PC-9 (cell line): ENCODE results near the gene PIGX. TPM values are rescaled to one million over a fixed set of nuclear protein-coding genes. Genes with fewer than 3 reads are reported as not detected.

Source experiments
- BruUV-seq: library from RNA; stranded (reverse); fragments of 400-500 nt; replicated peaks from 2 replicates; lab custom pipeline; 2021; lab: Mats Ljungman, UMichigan
- CTCF ChIA-PET: fragments of 300-600 bp; sonication (Branson Sonifier 250); formaldehyde crosslinking; loops from one replicate; lab custom pipeline; 2022; ENCODE audit warnings: antibody characterized with exemption; lab: Charles Lee
- POLR2A ChIA-PET: fragments of 300-600 bp; sonication (Branson Sonifier 250); formaldehyde crosslinking; loops from one replicate; lab custom pipeline; 2022; ENCODE audit warnings: antibody characterized with exemption; ENCODE audit not compliant: unreplicated experiment; lab: Charles Lee
- DNase-seq, 2 experiments: peaks; one replicate each; pipeline versions ENCODE4 v3.0.0 to v3.0.0-alpha.2; 2015 to 2022; ENCODE audit warnings: mixed read lengths in 1 of 2
- H2AFZ ChIP-seq: fragments of 200-600 bp; sonication (generic); 2 replicates; pipeline ENCODE4 v1.8.1; 2017; ENCODE audit warnings: antibody characterized with exemption
- H3F3A ChIP-seq: fragments of 200-600 bp; sonication (generic); 2 replicates; pipeline ENCODE4 v1.8.1; 2017; ENCODE audit warnings: antibody characterized with exemption, mild to moderate bottlenecking, low read depth; ENCODE audit not compliant: insufficient read depth
- H3K27ac ChIP-seq: fragments of 200-600 bp; sonication (generic); 2 replicates; pipeline ENCODE4 v1.6.1; 2016; ENCODE audit warnings: mixed run types
- H3K27me3 ChIP-seq: fragments of 200-600 bp; sonication (generic); 2 replicates; pipeline ENCODE4 v1.6.1; 2016; ENCODE audit warnings: low read depth, mixed run types; ENCODE audit not compliant: insufficient read depth
- H3K36me3 ChIP-seq: fragments of 200-600 bp; sonication (generic); 2 replicates; pipeline ENCODE4 v1.6.1; 2016; ENCODE audit warnings: low read depth, mixed run types
- H3K4me1 ChIP-seq: fragments of 200-600 bp; sonication (generic); replicated peaks from 2 replicates; pipeline ENCODE4 v1.6.1; 2016; ENCODE audit warnings: mixed run types; ENCODE audit not compliant: insufficient read depth
- H3K4me2 ChIP-seq: fragments of 200-600 bp; sonication (generic); 2 replicates; pipeline ENCODE4 v1.6.1; 2017; ENCODE audit warnings: mixed run types
- H3K4me3 ChIP-seq: fragments of 200-600 bp; sonication (generic); 2 replicates; pipeline ENCODE4 v1.6.1; 2016; ENCODE audit warnings: mixed run types
- H3K79me2 ChIP-seq: fragments of 200-600 bp; sonication (generic); 2 replicates; pipeline ENCODE4 v1.6.1; 2017; ENCODE audit warnings: low read depth, mixed run types
- H3K9me2 ChIP-seq: fragments of 200-600 bp; sonication (generic); 2 replicates; pipeline ENCODE4 v1.8.1; 2017; ENCODE audit warnings: mild to moderate bottlenecking; ENCODE audit not compliant: insufficient read depth
- H3K9me3 ChIP-seq: fragments of 200-600 bp; sonication (generic); 2 replicates; pipeline ENCODE4 v1.8.1; 2016; ENCODE audit warnings: low read depth; ENCODE audit not compliant: insufficient read depth
- H4K20me1 ChIP-seq: fragments of 200-600 bp; sonication (generic); 2 replicates; pipeline ENCODE4 v1.8.1; 2017; ENCODE audit not compliant: insufficient read depth
- EZH2 ChIP-seq: fragments of 200-600 bp; sonication (generic); IDR thresholded peaks from 2 replicates; pipeline ENCODE4 v1.8.0; 2017; ENCODE audit warnings: antibody characterized with exemption, low read depth
- intact Hi-C: fragments of 100-400 bp; cut with micrococcal nuclease; formaldehyde crosslinking; loops from one replicate; pipeline ENCODE4 v1.10.0; 2022; ENCODE audit not compliant: unreplicated experiment
- total RNA-seq: library from RNA; stranded (reverse); gene quantifications from 2 replicates; pipeline ENCODE4 v1.2.3, GENCODE V29; 2021
- TF ChIP-seq, protein P1 (sequence below): fragments of 200-600 bp; sonication (generic); conservative IDR thresholded peaks from 2 replicates; pipeline ENCODE4 v1.6.1; 2017; ENCODE audit warnings: mixed run types, antibody characterized with exemption, mild to moderate bottlenecking, moderate library complexity

The PIGX gene
- total RNA-seq, 1 experiment from 2014 or later, result 47.6 TPM

DNA sequence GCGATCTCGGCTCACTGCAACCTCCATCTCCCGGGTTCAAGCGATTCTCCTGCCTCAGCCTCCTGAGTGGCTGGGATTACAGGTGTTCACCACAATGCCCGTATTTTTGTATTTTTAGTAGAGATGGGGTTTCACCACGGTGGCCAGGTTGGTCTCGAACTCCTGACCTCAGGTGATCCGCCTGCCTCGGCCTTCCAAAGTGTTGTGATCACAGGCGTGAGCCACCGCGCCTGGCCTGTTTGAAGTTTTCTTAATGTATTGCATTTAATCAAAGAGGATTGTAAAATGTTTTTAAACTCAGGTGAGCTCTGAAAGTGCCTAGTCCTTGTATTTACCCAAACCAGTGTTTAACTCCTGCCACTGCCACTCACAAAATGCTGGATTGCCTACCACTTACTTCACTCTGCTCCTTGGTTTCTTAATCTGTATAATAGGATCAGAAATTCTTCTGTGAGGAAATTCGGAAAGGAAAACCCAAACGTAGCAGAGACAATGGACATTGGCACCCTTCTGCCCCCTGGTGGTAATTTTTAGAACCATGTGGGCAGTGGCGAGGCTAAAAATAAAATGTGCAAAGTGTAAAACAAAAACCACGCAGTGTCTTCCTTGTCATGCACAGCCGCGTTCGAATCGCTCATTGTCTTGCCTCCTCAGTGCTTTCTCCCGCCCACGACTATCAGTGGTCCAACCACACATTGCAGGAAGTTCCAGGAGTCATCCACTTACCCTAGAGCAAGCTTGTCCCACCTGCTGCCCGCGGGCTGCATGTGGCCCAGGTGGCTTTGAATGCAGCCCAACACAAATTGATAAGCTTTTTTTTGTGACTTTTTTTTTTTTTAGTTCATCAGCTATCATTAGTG lies 27.4 kb upstream of the PIGX start:
- Histone ChIP-seq H3K79me2 (no peaks in the 10 kb centered on the region), H3K27ac (no peak overlapping the region), H3F3A (peaks cover 6% of the 10 kb centered on the region; the same call in 1 of the 2 replicates), H3K4me3 (no peak overlapping the region), H3K9me3 (peaks cover 7% of the 10 kb centered on the region; the same call in 1 of the 2 replicates), H3K27me3 (no peaks in the 10 kb centered on the region), H3K9me2 (no peaks in the 10 kb centered on the region), H3K36me3 (no peaks in the 10 kb centered on the region), H2AFZ (0 out of 2 replicates have a peak overlapping the region, but pooled peaks have one; percentile 29), H3K4me2 (peak overlapping the region; percentile 37), H4K20me1 (no peaks in the 10 kb centered on the region), H3K4me1 (0 out of 2 replicates have a peak, but pooled peaks cover 9% of the 10 kb centered on the region)
- POLR2A ChIA-PET, result interaction anchor here (0.6 kb wide), 2 partner anchors 52 to 200 kb away, joined by 3 to 5 read pairs; no protein-coding TSS in a partner anchor
- intact Hi-C loops, result loop anchor here (1.0 to 10.0 kb wide), 4 partner anchors 75 to 260 kb away; partner anchors contain the start of gene NCBP2
- DNase-seq, result peak; percentile 45 to 69
- no peak for TF ChIP-seq EZH2
- TF ChIP-seq, protein P1, sequence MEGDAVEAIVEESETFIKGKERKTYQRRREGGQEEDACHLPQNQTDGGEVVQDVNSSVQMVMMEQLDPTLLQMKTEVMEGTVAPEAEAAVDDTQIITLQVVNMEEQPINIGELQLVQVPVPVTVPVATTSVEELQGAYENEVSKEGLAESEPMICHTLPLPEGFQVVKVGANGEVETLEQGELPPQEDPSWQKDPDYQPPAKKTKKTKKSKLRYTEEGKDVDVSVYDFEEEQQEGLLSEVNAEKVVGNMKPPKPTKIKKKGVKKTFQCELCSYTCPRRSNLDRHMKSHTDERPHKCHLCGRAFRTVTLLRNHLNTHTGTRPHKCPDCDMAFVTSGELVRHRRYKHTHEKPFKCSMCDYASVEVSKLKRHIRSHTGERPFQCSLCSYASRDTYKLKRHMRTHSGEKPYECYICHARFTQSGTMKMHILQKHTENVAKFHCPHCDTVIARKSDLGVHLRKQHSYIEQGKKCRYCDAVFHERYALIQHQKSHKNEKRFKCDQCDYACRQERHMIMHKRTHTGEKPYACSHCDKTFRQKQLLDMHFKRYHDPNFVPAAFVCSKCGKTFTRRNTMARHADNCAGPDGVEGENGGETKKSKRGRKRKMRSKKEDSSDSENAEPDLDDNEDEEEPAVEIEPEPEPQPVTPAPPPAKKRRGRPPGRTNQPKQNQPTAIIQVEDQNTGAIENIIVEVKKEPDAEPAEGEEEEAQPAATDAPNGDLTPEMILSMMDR, result peak; percentile 97
- CTCF ChIA-PET, result interaction anchor here (0.6 to 2.0 kb wide), 7 partner anchors 18 to 431 kb away, joined by 3 to 15 read pairs (median 4); no protein-coding TSS in a partner anchor
- BruUV-seq, result no TSS peak

GRCh38 chr3:196686436-196686835 lies 25.7 kb upstream of the PIGX start:
- ChIA-PET POLR2A (no interaction called here), CTCF (interaction anchor here (0.6 to 1.0 kb wide), 3 partner anchors 87 to 616 kb away, joined by 3 to 7 read pairs (median 3); no protein-coding TSS in a partner anchor)
- H3K9me3 ChIP-seq, result peaks cover 7% of the 10 kb centered on the region; the same call in 1 of the 2 replicates
- no peaks in the 10 kb centered on the region for H3K79me2 ChIP-seq
- H3F3A ChIP-seq, result peaks cover 6% of the 10 kb centered on the region; the same call in 1 of the 2 replicates
- no peaks in the 10 kb centered on the region for H4K20me1 ChIP-seq
- H3K4me1 ChIP-seq, result 0 out of 2 replicates have a peak, but pooled peaks cover 9% of the 10 kb centered on the region
- no peak overlapping the region for H3K4me3 ChIP-seq
- H3K27me3 ChIP-seq, result no peaks in the 10 kb centered on the region
- TF ChIP-seq, protein P1, result no peak
- TF ChIP-seq EZH2, result no peak
- no peaks in the 10 kb centered on the region for H3K9me2 ChIP-seq
- no peaks in the 10 kb centered on the region for H3K36me3 ChIP-seq
- no peak for DNase-seq
- no peak overlapping the region for H2AFZ ChIP-seq
- no peak overlapping the region for H3K27ac ChIP-seq
- intact Hi-C loops, result loop anchor here (10.0 kb wide), 1 partner anchor 258 kb away; the partner anchor contains the start of gene NCBP2
- BruUV-seq, result no TSS peak
- H3K4me2 ChIP-seq, result no peak overlapping the region

GRCh38 chr3:196688349-196688748 lies 23.8 kb upstream of the PIGX start:
- intact Hi-C loops, result loop anchor here (10.0 kb wide), 1 partner anchor 256 kb away; the partner anchor contains the start of gene NCBP2
- Histone ChIP-seq H3K9me3 (peaks cover 3% of the 10 kb centered on the region; the same call in 1 of the 2 replicates), H3K27me3 (no peaks in the 10 kb centered on the region), H3K79me2 (no peaks in the 10 kb centered on the region), H3K4me2 (peak overlapping the region; percentile 51), H4K20me1 (no peaks in the 10 kb centered on the region), H3K4me3 (no peak overlapping the region), H3K36me3 (no peaks in the 10 kb centered on the region), H3K27ac (no peak overlapping the region), H3F3A (peaks cover 6% of the 10 kb centered on the region; the same call in 1 of the 2 replicates), H3K9me2 (no peaks in the 10 kb centered on the region), H2AFZ (peak overlapping the region; percentile 65), H3K4me1 (0 out of 2 replicates have a peak, but pooled peaks cover 9% of the 10 kb centered on the region)
- ChIA-PET POLR2A (interaction anchor here (0.5 kb wide), 1 partner anchor 181 kb away, joined by 9 read pairs; no protein-coding TSS in a partner anchor), CTCF (interaction anchor here (0.8 to 1.7 kb wide), 3 partner anchors 79 to 160 kb away, joined by 3 to 11 read pairs (median 3); no protein-coding TSS in a partner anchor)
- peak in 1 of 2 experiments; percentile 44 for DNase-seq
- BruUV-seq, result no TSS peak
- TF ChIP-seq, protein P1, result no peak
- TF ChIP-seq EZH2, result no peak
